DND-41 (cell line): Measurements from ENCODE around the gene AAGAB.

ENCODE experiments used
- ATAC-seq: fragments of 200-7000 bp; cut with Tn5 transposase; 3 replicates; pipeline ENCODE4 v1.9.1; 2021; ENCODE audit warnings: low read depth; ENCODE audit not compliant: insufficient read depth
- DNase-seq: peaks from one replicate; pipeline ENCODE4 v3.0.0-alpha.2; 2020
- H2AFZ ChIP-seq: 2 replicates; pipeline ENCODE4 v1.6.0; 2012; ENCODE audit warnings: low read depth, low read length
- H3K27ac ChIP-seq: 2 replicates; pipeline ENCODE4 v1.5.1; 2012; ENCODE audit warnings: low read length, inconsistent platforms
- H3K27me3 ChIP-seq: fragments of 200-600 bp; sonication (generic); 2 replicates; pipeline ENCODE4 v1.6.0; 2012; ENCODE audit warnings: low read length, mild to moderate bottlenecking, inconsistent platforms; ENCODE audit not compliant: insufficient read depth, poor library complexity
- H3K36me3 ChIP-seq: 2 replicates; pipeline ENCODE4 v1.5.1; 2012; ENCODE audit warnings: low read length, inconsistent platforms; ENCODE audit not compliant: insufficient read depth
- H3K4me1 ChIP-seq: 2 replicates; pipeline ENCODE4 v1.5.1; 2012; ENCODE audit warnings: mild to moderate bottlenecking, low read length; ENCODE audit not compliant: insufficient read depth
- H3K4me2 ChIP-seq: 2 replicates; pipeline ENCODE4 v1.6.0; 2012; ENCODE audit warnings: mild to moderate bottlenecking, moderate library complexity, low read length, inconsistent platforms; ENCODE audit not compliant: insufficient read depth
- H3K4me3 ChIP-seq, 2 experiments: fragments of 200-600 bp in 1 of 2; shearing (Covaris generic) in 1 of 2; 2 replicates each; pipeline ENCODE4 v1.5.1; 2012 to 2016; ENCODE audit warnings: inconsistent platforms in 2 of 2, low read length in 2 of 2, mild to moderate bottlenecking in 2 of 2, low read depth in 1 of 2, moderate library complexity in 1 of 2
- H3K79me2 ChIP-seq: 2 replicates; pipeline ENCODE4 v1.6.0; 2012; ENCODE audit warnings: low read length, inconsistent platforms; ENCODE audit not compliant: insufficient read depth
- H3K9ac ChIP-seq: 2 replicates; pipeline ENCODE4 v1.6.0; 2012; ENCODE audit warnings: low read depth, mild to moderate bottlenecking, inconsistent platforms, low read length, moderate library complexity
- H3K9me3 ChIP-seq: 2 replicates; pipeline ENCODE4 v1.5.1; 2012; ENCODE audit warnings: low read length, moderate library complexity, mild to moderate bottlenecking, inconsistent platforms; ENCODE audit not compliant: insufficient read depth, severe bottlenecking
- H4K20me1 ChIP-seq: 2 replicates; pipeline ENCODE4 v1.6.0; 2012; ENCODE audit warnings: low read length; ENCODE audit not compliant: insufficient read depth
- EZH2 ChIP-seq: IDR thresholded peaks from 3 replicates; pipeline ENCODE4 v1.6.1; 2012; ENCODE audit warnings: borderline replicate concordance, low read depth, mild to moderate bottlenecking, moderate library complexity, low read length, inconsistent platforms; ENCODE audit not compliant: severe bottlenecking
- TF ChIP-seq, protein P1 (sequence below): IDR thresholded peaks from 2 replicates; pipeline ENCODE4 v1.5.1; 2012; ENCODE audit warnings: borderline replicate concordance, low read length, moderate library complexity, mild to moderate bottlenecking; ENCODE audit not compliant: poor library complexity, severe bottlenecking; ENCODE audit errors: extremely low read depth

Gene AAGAB

DNA sequence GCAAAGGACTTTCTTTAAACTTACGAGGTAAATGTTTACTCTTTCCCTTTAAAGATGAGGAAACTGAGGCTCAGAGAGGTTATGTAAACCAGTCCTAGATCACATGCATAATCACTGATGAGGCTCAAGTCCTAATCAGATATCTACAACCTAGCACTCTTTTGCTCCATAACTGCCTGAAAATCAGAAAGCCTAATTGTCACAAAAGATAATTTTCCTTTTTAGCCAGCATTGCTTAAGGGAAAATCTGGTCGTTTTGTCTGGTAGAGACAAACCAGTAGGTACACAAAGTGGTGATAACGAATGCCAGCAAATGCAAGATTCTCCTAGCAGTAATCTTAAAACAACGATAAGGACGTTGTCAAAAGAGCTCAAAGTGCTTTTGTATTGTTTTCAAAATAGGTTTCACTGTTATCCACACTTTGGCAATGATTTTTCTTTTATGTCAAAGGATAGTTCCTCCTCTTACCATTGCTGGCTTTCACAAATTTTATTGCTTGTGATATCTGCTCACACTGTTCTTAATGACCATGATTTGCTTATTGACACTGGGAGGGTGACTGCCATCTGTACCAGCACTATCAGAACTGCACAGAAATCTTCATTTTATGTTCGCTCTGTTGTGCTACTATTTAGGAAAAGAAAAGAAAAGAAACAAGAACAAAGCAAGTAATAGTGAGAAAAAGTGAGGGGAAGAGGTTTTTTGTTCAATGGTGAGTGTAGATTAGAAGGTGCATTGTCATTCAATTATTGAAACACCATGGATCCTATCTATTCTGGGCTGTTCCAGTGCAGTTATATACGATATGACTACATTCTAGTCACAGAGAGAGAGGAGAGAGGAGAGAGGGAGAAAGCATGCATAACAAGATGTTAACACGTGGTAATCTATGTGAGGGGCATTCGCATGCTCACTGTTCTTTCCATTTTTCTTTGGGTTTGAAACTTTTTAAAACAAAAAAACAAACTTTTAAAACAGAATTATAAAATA lies 13.8 kb upstream of the AAGAB start:
- H2AFZ ChIP-seq, result no peak overlapping the region
- no peaks in the 10 kb centered on the region for H3K36me3 ChIP-seq
- ATAC-seq, result no peak
- no peaks in the 10 kb centered on the region for H3K79me2 ChIP-seq
- no peak overlapping the region for H3K27ac ChIP-seq
- H3K9ac ChIP-seq, result no peak overlapping the region
- H3K4me2 ChIP-seq, result no peak overlapping the region
- H4K20me1 ChIP-seq, result no peaks in the 10 kb centered on the region
- TF ChIP-seq EZH2, result no peak
- TF ChIP-seq, protein P1, sequence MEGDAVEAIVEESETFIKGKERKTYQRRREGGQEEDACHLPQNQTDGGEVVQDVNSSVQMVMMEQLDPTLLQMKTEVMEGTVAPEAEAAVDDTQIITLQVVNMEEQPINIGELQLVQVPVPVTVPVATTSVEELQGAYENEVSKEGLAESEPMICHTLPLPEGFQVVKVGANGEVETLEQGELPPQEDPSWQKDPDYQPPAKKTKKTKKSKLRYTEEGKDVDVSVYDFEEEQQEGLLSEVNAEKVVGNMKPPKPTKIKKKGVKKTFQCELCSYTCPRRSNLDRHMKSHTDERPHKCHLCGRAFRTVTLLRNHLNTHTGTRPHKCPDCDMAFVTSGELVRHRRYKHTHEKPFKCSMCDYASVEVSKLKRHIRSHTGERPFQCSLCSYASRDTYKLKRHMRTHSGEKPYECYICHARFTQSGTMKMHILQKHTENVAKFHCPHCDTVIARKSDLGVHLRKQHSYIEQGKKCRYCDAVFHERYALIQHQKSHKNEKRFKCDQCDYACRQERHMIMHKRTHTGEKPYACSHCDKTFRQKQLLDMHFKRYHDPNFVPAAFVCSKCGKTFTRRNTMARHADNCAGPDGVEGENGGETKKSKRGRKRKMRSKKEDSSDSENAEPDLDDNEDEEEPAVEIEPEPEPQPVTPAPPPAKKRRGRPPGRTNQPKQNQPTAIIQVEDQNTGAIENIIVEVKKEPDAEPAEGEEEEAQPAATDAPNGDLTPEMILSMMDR, result no peak
- no peaks in the 10 kb centered on the region for H3K9me3 ChIP-seq
- no peak overlapping the region for H3K4me3 ChIP-seq
- DNase-seq, result no peak
- no peaks in the 10 kb centered on the region for H3K27me3 ChIP-seq
- H3K4me1 ChIP-seq, result no peaks in the 10 kb centered on the region

DNA sequence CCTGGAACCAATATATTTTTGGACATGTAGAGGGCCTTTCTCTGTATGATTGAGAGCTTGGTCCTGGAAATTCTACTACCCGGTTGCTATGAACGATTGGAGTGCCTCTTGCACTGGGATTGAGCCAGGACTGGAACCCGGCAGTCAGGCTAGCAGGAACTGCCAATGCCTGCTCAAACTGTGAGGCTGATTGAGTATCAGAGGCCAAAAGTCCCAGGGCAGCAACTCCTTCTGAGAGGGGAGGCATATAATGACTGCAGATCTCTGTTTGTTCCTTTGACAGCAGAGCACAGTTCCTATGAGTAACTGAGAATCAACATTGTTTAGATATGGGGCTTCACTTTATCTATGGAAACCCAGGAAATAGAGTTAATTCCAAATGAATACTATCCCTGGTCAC lies 13.0 kb upstream of the AAGAB start:
- no peak overlapping the region for H2AFZ ChIP-seq
- no peaks in the 10 kb centered on the region for H4K20me1 ChIP-seq
- no peak overlapping the region for H3K9ac ChIP-seq
- no peak overlapping the region for H3K4me2 ChIP-seq
- no peaks in the 10 kb centered on the region for H3K36me3 ChIP-seq
- H3K9me3 ChIP-seq, result no peaks in the 10 kb centered on the region
- DNase-seq, result no peak
- no peaks in the 10 kb centered on the region for H3K79me2 ChIP-seq
- no peaks in the 10 kb centered on the region for H3K27me3 ChIP-seq
- H3K4me1 ChIP-seq, result no peaks in the 10 kb centered on the region
- TF ChIP-seq, protein P1, result no peak
- no peak for TF ChIP-seq EZH2
- no peak for ATAC-seq
- H3K27ac ChIP-seq, result no peak overlapping the region
- no peak overlapping the region for H3K4me3 ChIP-seq

GRCh38 chr15:67266870-67267269 lies 12.4 kb upstream of the AAGAB start:
- no peaks in the 10 kb centered on the region for H4K20me1 ChIP-seq
- no peak overlapping the region for H3K4me3 ChIP-seq
- no peak overlapping the region for H3K9ac ChIP-seq
- H3K27me3 ChIP-seq, result no peaks in the 10 kb centered on the region
- no peak for DNase-seq
- no peak for TF ChIP-seq EZH2
- TF ChIP-seq, protein P1, result no peak
- H3K4me1 ChIP-seq, result no peaks in the 10 kb centered on the region
- H3K4me2 ChIP-seq, result no peak overlapping the region
- H2AFZ ChIP-seq, result no peak overlapping the region
- no peaks in the 10 kb centered on the region for H3K79me2 ChIP-seq
- H3K9me3 ChIP-seq, result no peaks in the 10 kb centered on the region
- H3K27ac ChIP-seq, result no peak overlapping the region
- H3K36me3 ChIP-seq, result no peaks in the 10 kb centered on the region
- ATAC-seq, result no peak
